ENCODE results near the gene KNSTRN. TPM values are rescaled to one million over a fixed set of nuclear protein-coding genes. Genes with fewer than 3 reads are reported as not detected.

The KNSTRN gene
- total and polyA plus RNA-seq, 2 of the 8 experiments (the other 6 are each of a cell fraction or from before 2014, with no cell fraction given) = 25.1 to 79.4 TPM

GRCh38 chr15:40414816-40415215, 32.3 kb downstream of the KNSTRN start:
- CTCF ChIA-PET (ENCODE audit: partially characterized antibody) = interaction anchor here (1.1 to 16.2 kb wide), 3 partner anchors 46 to 93 kb away, joined by 4 to 184 read pairs (median 7); partner anchors contain the start of gene CCDC9B
- H2AK5ac ChIP-seq (ENCODE audit: low read depth, low read length) = no peak overlapping the region
- TF ChIP-seq E2F6 (IDR thresholded peaks at IDR 0.05) = no peak
- no peak for TF ChIP-seq JUND (IDR thresholded peaks at IDR 0.05; ENCODE audit: low read length)
- TF ChIP-seq GABPA (IDR thresholded peaks at IDR 0.05; ENCODE audit: borderline replicate concordance, insufficient read depth, low read length) = no peak
- no peak for TF ChIP-seq USF2 (IDR thresholded peaks at IDR 0.05; ENCODE audit: low read length)
- no peak for TF ChIP-seq ZNF274 (IDR thresholded peaks at IDR 0.05; ENCODE audit: borderline replicate concordance, extremely low read depth, low read length)
- no peak for TF ChIP-seq ASH2L (IDR thresholded peaks at IDR 0.05; ENCODE audit: low read length)
- no peak for TF ChIP-seq RBBP5 (IDR thresholded peaks at IDR 0.05; ENCODE audit: borderline replicate concordance, low read depth, low read length)
- TF ChIP-seq KDM5A (IDR thresholded peaks at IDR 0.05; ENCODE audit: low read length) = no peak
- no peak for TF ChIP-seq CTCF (IDR thresholded peaks at IDR 0.05; ENCODE audit: control extremely low read depth in 1 of 3, insufficient read depth in 1 of 3, low read depth in 1 of 3, low read length in 3 of 3)

More at GRCh38 chr15:40414816-40415215, 32.3 kb downstream of the KNSTRN start:
- H3K79me1 ChIP-seq (ENCODE audit: low read depth, low read length) = no peaks in the 10 kb centered on the region
- 94% methylated on average over 6 of the region's 7 CpGs; no CpG with 5 or more reads in 1 of the 2 experiments for WGBS, 2 experiments (ENCODE audit: extremely low coverage in 1 of 2, insufficient coverage in 1 of 2, insufficient read length in 1 of 2, insufficient replicate concordance in 2 of 2, low coverage in 1 of 2, low lambda C conversion rate in 2 of 2, missing lambda C conversion rate in 1 of 2)
- no peak overlapping the region for H3K56ac ChIP-seq (replicated peaks; ENCODE audit: insufficient read length, low read depth, low read length)
- H3K23ac ChIP-seq (ENCODE audit: insufficient read length) = no peak overlapping the region
- no peak overlapping the region for H2BK20ac ChIP-seq (ENCODE audit: low read length)
- no peaks in the 10 kb centered on the region for H3K27me3 ChIP-seq (replicated peaks in 1 of 4; ENCODE audit: control insufficient read depth in 3 of 4, extremely low read depth in 1 of 4, insufficient read depth in 3 of 4, low read length in 3 of 4)
- H3K27ac ChIP-seq (ENCODE audit: low read depth, low read length) = no peak overlapping the region
- no peak overlapping the region for H4K8ac ChIP-seq (ENCODE audit: extremely low read depth, insufficient read depth, low read length)
- H2BK12ac ChIP-seq (ENCODE audit: low read depth, low read length) = no peak overlapping the region
- no peak overlapping the region for H2BK15ac ChIP-seq (ENCODE audit: low read length)
- H4K5ac ChIP-seq (ENCODE audit: insufficient read length, low read depth, low read length) = no peak overlapping the region
- no peak overlapping the region for H3K9ac ChIP-seq (replicated peaks in 1 of 4; ENCODE audit: extremely low read depth in 1 of 4, low read depth in 3 of 4, low read length in 3 of 4)
- no peaks in the 10 kb centered on the region for H3K79me2 ChIP-seq (ENCODE audit: control insufficient read depth in 1 of 2, insufficient read depth in 2 of 2, low read length in 2 of 2)
- H4K20me1 ChIP-seq (replicated peaks in 1 of 2; ENCODE audit: control insufficient read depth in 1 of 2, insufficient read depth in 2 of 2, low read length in 2 of 2) = peaks cover 0 to 11% of the 10 kb centered on the region in 2 experiments
- POLR2A ChIA-PET (ENCODE audit: partially characterized antibody) = interaction anchor here (1.1 to 8.8 kb wide), 7 partner anchors 9 to 125 kb away, joined by 3 to 77 read pairs (median 5); partner anchors contain the start of genes IVD and KNSTRN
- H3K4ac ChIP-seq (replicated peaks; ENCODE audit: insufficient read length, low read depth, low read length) = no peak overlapping the region
- no peaks in the 10 kb centered on the region for H3K23me2 ChIP-seq (ENCODE audit: low read depth, low read length)
- peaks cover 42 to 82% (median 63%) of the 10 kb centered on the region in 4 experiments for H3K36me3 ChIP-seq (ENCODE audit: control insufficient read depth in 2 of 4, insufficient read depth in 4 of 4, low read length in 3 of 4)
- DNase-seq (ENCODE audit: low read depth in 1 of 2, low spot score in 2 of 2) (no peak), FAIRE-seq (no peak)
- H2BK5ac ChIP-seq (ENCODE audit: low read depth, low read length) = no peak overlapping the region
- no peak overlapping the region for H3K4me2 ChIP-seq (ENCODE audit: insufficient read depth in 1 of 2, low read depth in 2 of 2, low read length in 2 of 2)
- no peak overlapping the region for H3K18ac ChIP-seq (ENCODE audit: extremely low read depth, low read length)
- no peaks in the 10 kb centered on the region for H3K4me1 ChIP-seq (replicated peaks in 1 of 4; ENCODE audit: control insufficient read depth in 3 of 4, insufficient read depth in 4 of 4, low read length in 3 of 4)
- H3K4me3 ChIP-seq (ENCODE audit: extremely low read depth in 1 of 4, insufficient read depth in 2 of 4, low read depth in 3 of 4, low read length in 4 of 4) = no peak overlapping the region
- no peak overlapping the region for H3K14ac ChIP-seq (ENCODE audit: insufficient read length)
- H3K9me3 ChIP-seq (ENCODE audit: insufficient read depth in 2 of 2, low read depth in 1 of 2, low read length in 1 of 2) = no peaks in the 10 kb centered on the region
- H2AFZ ChIP-seq (ENCODE audit: low read length) = no peak overlapping the region
- H2BK120ac ChIP-seq (replicated peaks; ENCODE audit: low read depth, low read length) = no peak overlapping the region
- H4K91ac ChIP-seq (replicated peaks; ENCODE audit: insufficient read length, low read length) = no peak overlapping the region

Data from H1 (cell line).